ENCODE results near the gene ZPLD1.

- TF ChIP-seq POLR2AphosphoS5 (IDR thresholded peaks at IDR 0.05; ENCODE audit: low read depth, low read length) (no peak), POLR2A (IDR thresholded peaks at IDR 0.05; ENCODE audit: low read depth, low read length) (no peak), POU2F2 (IDR thresholded peaks at IDR 0.05; ENCODE audit: low read depth, low read length) (no peak), TAF1 (IDR thresholded peaks at IDR 0.05; ENCODE audit: low read depth, low read length) (no peak), PAX5 (IDR thresholded peaks at IDR 0.05; ENCODE audit: insufficient read depth, low read length, severe bottlenecking) (no peak)
Observed at GRCh38 chr3:102480139-102480538, 45.3 kb downstream of the ZPLD1 start.
